ENCODE measurements around the gene PPP1R14D. TPM values are rescaled to one million over a fixed set of nuclear protein-coding genes. Genes with fewer than 3 reads are reported as not detected.

The PPP1R14D gene
- total RNA-seq, 2 donors from 2014 or later, result 0.97 TPM; not detected in 1

DNA sequence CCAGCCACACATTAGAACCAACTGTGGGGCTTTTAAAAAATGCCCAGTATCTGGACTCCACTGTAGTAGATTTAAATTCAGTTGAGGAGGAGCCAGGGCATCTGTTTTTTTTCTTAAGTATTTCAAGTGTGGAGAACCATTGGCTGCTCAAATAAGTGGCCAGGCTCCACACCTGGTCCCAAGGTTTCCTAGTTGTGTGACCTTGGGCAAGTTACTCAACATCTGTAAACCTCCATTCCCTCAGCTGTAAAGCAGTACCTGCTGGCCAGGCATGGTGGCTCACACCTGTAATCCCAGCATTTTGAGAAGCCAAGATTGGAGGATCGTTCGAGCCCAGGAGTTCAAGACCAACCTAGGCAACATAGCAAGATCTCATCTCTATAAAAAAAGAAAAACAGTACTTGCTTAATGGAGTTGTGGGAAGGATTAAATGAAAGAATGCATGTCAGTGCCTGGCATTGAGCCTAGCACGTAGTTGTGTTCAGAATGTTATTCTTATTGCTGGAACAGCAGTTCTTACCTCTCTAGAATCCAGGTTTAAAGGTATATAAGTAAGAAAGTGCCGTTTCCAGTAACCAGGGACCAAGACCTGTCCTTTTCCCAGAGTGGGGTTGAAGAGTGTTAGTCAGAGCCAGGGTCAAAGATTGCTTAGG, 2.0 kb downstream of the PPP1R14D start:
- intact Hi-C loops (cut with DNase I), result no loop called here
- no peaks in the 10 kb centered on the region for H3K9me3 ChIP-seq
- H3K27ac ChIP-seq, result no peak overlapping the region
- no peak overlapping the region for H3K4me3 ChIP-seq
- H3K27me3 ChIP-seq (replicated peaks; ENCODE audit: insufficient read depth), result no peaks in the 10 kb centered on the region
- 82% methylated on average over 4 of the region's 4 CpGs for WGBS
- H3K36me3 ChIP-seq, result no peaks in the 10 kb centered on the region
- DNase-seq (ENCODE audit: low spot score), result no peak
- TF ChIP-seq, protein P1, sequence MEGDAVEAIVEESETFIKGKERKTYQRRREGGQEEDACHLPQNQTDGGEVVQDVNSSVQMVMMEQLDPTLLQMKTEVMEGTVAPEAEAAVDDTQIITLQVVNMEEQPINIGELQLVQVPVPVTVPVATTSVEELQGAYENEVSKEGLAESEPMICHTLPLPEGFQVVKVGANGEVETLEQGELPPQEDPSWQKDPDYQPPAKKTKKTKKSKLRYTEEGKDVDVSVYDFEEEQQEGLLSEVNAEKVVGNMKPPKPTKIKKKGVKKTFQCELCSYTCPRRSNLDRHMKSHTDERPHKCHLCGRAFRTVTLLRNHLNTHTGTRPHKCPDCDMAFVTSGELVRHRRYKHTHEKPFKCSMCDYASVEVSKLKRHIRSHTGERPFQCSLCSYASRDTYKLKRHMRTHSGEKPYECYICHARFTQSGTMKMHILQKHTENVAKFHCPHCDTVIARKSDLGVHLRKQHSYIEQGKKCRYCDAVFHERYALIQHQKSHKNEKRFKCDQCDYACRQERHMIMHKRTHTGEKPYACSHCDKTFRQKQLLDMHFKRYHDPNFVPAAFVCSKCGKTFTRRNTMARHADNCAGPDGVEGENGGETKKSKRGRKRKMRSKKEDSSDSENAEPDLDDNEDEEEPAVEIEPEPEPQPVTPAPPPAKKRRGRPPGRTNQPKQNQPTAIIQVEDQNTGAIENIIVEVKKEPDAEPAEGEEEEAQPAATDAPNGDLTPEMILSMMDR (IDR thresholded peaks at IDR 0.05), result no peak
- TF ChIP-seq POLR2AphosphoS5 (IDR thresholded peaks at IDR 0.05) (no peak), POLR2A (IDR thresholded peaks at IDR 0.05) (no peak)
- H3K4me1 ChIP-seq (replicated peaks), result no peaks in the 10 kb centered on the region

DNA sequence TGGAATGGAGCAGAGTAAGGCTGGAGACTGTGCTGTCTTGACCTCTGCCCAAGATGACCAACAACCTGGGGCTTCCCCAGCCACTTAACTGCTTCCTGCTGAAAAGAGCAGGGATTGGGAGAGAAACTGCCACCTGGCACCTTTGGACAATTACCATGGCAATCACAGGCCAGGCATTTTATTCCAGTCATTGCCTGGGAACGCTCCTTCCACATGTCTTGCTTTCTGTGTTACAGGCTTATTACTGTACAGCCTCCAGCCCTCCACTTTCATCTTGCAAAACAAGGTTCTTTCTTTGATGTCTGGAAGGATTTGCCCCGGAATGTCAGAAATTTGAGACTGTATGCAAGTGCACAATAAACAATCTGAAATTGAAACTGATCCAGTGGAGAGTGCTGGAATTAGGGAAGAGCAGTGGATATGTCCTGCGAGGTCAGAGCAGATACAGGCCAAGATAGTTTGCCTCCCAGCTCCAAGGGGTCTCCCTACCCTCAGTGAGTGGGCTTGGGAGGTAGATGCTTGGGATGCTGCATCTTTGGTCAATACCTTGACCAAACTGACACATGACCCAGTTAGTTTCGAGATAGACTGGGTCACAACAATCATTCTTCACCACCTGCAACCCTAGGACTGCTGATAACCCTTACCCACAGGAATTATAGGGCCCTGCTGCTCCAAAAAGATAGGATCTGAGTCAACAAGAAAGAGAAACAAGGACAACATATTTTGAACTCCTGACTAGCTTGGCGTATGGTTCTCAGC, 2.7 kb downstream of the PPP1R14D start:
- no peak overlapping the region for H3K4me3 ChIP-seq
- H3K36me3 ChIP-seq, result no peaks in the 10 kb centered on the region
- no peaks in the 10 kb centered on the region for H3K9me3 ChIP-seq
- no peak for DNase-seq (ENCODE audit: low spot score)
- no peaks in the 10 kb centered on the region for H3K4me1 ChIP-seq (replicated peaks)
- TF ChIP-seq, protein P1 (IDR thresholded peaks at IDR 0.05), result no peak
- TF ChIP-seq POLR2AphosphoS5 (IDR thresholded peaks at IDR 0.05) (no peak), POLR2A (IDR thresholded peaks at IDR 0.05) (no peak)
- H3K27ac ChIP-seq, result no peak overlapping the region
- H3K27me3 ChIP-seq (replicated peaks; ENCODE audit: insufficient read depth), result no peaks in the 10 kb centered on the region
- WGBS, result 47% methylated on average over 5 of the region's 5 CpGs
- intact Hi-C loops (cut with DNase I), result no loop called here

DNA sequence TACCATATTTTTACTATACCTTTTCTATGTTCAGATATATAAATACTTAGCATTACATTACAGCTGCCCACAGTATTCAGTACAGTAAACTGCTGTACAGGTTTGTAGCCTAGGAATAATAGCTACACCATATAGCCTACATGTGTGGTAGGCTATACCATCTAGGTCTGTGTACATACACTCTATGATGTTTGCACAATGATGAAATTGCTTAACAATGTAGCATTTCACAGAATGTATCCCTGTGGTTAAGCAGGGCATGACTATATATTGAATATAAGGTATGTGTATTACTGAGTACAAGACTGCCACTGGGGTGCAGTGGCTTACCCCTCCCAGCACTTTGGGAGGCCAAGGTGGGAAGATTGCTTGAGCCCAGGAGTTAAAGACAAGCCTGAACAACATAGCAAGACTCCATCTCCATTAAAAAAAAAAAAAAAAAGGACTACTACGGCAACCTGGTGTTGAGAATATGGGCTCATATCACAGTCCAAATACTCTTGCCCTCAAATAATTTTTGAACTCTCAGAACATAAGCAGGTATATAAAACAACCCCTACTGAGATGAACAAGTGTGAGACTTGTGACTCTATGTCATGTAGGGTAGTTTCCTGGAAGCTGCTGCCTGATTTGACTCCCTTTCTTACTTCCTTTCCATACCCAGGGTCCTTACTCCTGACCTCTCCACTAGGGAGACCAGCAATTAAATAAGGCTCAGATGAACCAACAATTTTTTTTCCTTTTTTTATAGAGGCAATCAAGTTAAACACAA, 4.8 kb downstream of the PPP1R14D start:
- intact Hi-C loops (cut with DNase I), result no loop called here

DNA sequence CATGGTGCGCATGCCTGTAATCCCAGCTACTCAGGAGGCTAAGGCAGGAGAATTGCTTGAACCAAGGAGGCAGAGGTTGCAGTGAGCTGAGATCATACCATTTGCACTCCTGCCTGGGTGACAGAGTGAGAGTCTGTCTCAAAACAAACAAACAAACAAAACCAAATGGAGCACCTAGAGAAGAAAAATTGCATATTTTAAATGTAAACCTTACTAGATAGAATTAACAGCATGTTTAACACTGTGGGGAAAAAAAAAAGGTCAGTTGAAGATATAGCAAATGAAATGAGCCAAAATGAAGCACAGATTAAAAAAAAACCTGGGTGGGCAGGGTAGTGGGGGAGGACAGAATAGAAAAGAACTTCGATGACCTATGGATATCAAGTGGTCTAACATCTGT, 7.3 kb downstream of the PPP1R14D start:
- Histone ChIP-seq H3K9me3 (no peaks in the 10 kb centered on the region), H3K27me3 (replicated peaks; ENCODE audit: insufficient read depth) (no peaks in the 10 kb centered on the region), H3K27ac (no peak overlapping the region), H3K4me3 (no peak overlapping the region), H3K4me1 (replicated peaks) (no peaks in the 10 kb centered on the region), H3K36me3 (no peaks in the 10 kb centered on the region)
- no peak for DNase-seq (ENCODE audit: low spot score)
- intact Hi-C loops (cut with DNase I), result no loop called here
- TF ChIP-seq POLR2AphosphoS5 (IDR thresholded peaks at IDR 0.05) (no peak), POLR2A (IDR thresholded peaks at IDR 0.05) (no peak)
- TF ChIP-seq, protein P1 (IDR thresholded peaks at IDR 0.05), result no peak
- 89% methylated on average over 2 of the region's 2 CpGs for WGBS

More for the DNA sequence above, 4.8 kb downstream of the PPP1R14D start:
- no peak for DNase-seq (ENCODE audit: low spot score)
- 91% methylated on average over 1 of the region's 1 CpG for WGBS
- TF ChIP-seq, protein P1 (IDR thresholded peaks at IDR 0.05), result no peak
- Histone ChIP-seq H3K4me3 (no peak overlapping the region), H3K4me1 (replicated peaks) (no peaks in the 10 kb centered on the region), H3K27ac (no peak overlapping the region), H3K9me3 (no peaks in the 10 kb centered on the region), H3K36me3 (no peaks in the 10 kb centered on the region), H3K27me3 (replicated peaks; ENCODE audit: insufficient read depth) (no peaks in the 10 kb centered on the region)

Measured in prostate gland (tissue), 2 donors.